Gastroesophageal sphincter (tissue), 4 donors: ENCODE data around the gene PTGES2. TPM values are rescaled to one million over a fixed set of nuclear protein-coding genes. Genes with fewer than 3 reads are reported as not detected.
"Not testable (repeated sequence)": the region's sequence is repeated elsewhere in the genome, so short reads cannot be mapped to it uniquely, and the experiment has no call there.

Experiments
- ATAC-seq: fragments of 150-250 bp; one replicate; pipeline ENCODE4 v1.9.1; 2016; ENCODE audit warnings: mild to moderate bottlenecking, moderate library complexity
- H3K27ac ChIP-seq, 4 donors: fragments of 200-600 bp; sonication (generic) in 3 of 4; 1 replicate in 3 of 4; 2 replicates in 1 of 4; pipeline ENCODE4 v1.5.1; 2016 to 2019
- H3K27me3 ChIP-seq: fragments of 200-600 bp; sonication (generic); one replicate; pipeline ENCODE4 v1.5.1; 2019
- H3K36me3 ChIP-seq, 2 donors: fragments of 200-600 bp; sonication (generic); one replicate each; pipeline ENCODE4 v1.5.1; 2019; ENCODE audit warnings: control low read depth in 1 of 2
- H3K4me1 ChIP-seq, 3 donors: fragments of 200-600 bp; sonication (generic); 1 replicate in 2 of 3; 2 replicates in 1 of 3; pipeline ENCODE4 v1.5.1; 2016 to 2019; ENCODE audit warnings: control low read depth in 2 of 3
- H3K4me3 ChIP-seq, 2 donors: fragments of 200-600 bp; sonication (generic); one replicate each; pipeline ENCODE4 v1.5.1; 2019; ENCODE audit warnings: mild to moderate bottlenecking in 1 of 2, moderate library complexity in 1 of 2
- H3K9me3 ChIP-seq, 3 donors: fragments of 200-600 bp; sonication (generic); one replicate each; pipeline ENCODE4 v1.5.1; 2017 to 2019; ENCODE audit warnings: control low read depth in 2 of 3
- EP300 ChIP-seq: sonication (generic); formaldehyde crosslinking; IDR thresholded peaks from one replicate; pipeline ENCODE4 v1.6.1; 2017; ENCODE audit warnings: antibody characterized with exemption, mild to moderate bottlenecking
- POLR2A ChIP-seq, 2 donors: fragments of 450-650 bp; IDR thresholded peaks; one replicate each; pipeline ENCODE4 v1.6.1; 2017; ENCODE audit warnings: antibody characterized with exemption in 2 of 2, mild to moderate bottlenecking in 2 of 2, moderate library complexity in 1 of 2
- POLR2AphosphoS5 ChIP-seq: sonication (generic); formaldehyde crosslinking; IDR thresholded peaks from one replicate; pipeline ENCODE4 v1.6.1; 2017; ENCODE audit warnings: antibody characterized with exemption
- WGBS, 2 donors: methylation state at CpG; one replicate each; pipeline ENCODE4 v1.1.5; 2018; ENCODE audit warnings: low coverage in 1 of 2; 5-methylcytosine and 5-hydroxymethylcytosine counted together
- total RNA-seq, 4 donors: library from RNA; depleted of rRNA; stranded (reverse); fragments of >200 nt; gene quantifications; one replicate each; pipeline ENCODE4 v1.1.0, GENCODE V29; 2016
- TF ChIP-seq, protein P1 (sequence below), 4 experiments: fragments of 200-600 bp in 2 of 4; fragments of 450-650 bp in 2 of 4; sonication (generic) in 1 of 4; IDR thresholded peaks; one replicate each; pipeline ENCODE4 v1.5.1; 2017 to 2019; ENCODE audit warnings: antibody characterized with exemption in 4 of 4, mild to moderate bottlenecking in 2 of 4, moderate library complexity in 2 of 4

The PTGES2 gene
- total RNA-seq, 4 donors from 2014 or later, result 46.1 to 85.8 (median 57.5) TPM

DNA sequence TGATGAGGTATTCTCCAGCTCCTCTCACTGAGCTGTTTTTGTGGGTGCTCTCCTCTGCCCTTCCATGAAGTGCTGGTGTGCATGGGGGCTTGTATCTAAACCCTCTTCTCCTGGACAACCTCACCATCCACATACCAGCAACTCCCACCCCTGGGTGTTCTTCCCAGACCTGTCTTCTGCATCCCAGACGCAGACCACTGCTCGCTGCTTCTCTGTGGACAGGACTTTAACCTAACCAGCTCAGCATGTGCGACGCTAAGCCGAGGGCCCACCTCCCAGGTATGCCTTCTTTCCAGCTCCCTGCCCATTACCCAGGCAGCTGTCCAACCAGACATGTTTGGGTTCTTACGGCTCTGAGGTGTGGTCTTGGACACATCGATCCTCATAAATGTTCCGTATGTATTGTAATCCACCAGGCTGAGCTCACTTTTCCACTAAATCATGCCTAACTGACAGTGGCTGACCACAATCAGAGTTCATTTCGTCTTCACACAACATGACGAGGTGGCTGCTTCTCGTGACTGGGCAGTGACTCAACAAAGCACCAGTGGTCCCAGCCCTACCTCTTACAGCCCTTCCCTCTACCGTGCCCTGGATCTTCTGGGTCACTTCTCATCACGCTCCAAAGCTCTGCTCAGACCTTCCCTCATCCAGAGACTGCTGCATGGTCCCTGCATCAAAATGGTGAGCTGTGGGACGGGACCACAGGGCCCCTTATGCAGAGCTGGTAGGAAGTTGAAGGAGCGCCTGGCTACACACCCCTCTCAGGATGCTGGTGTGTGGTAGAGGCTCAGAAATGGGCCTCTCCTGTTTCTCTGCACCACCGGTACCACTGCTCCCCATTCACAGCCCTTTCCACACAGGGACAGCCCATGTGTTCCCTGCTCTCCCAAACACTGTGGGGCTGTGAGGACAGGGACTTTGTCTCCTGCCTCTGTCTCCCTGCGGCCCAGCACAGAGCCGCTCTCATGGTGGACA is 9.6 kb upstream of the PTGES2 start:
- no peak overlapping the region for H3K27ac ChIP-seq
- H3K36me3 ChIP-seq, result no peaks in the 10 kb centered on the region
- H3K27me3 ChIP-seq, result peaks cover 5% of the 10 kb centered on the region
- no peak for ATAC-seq
- TF ChIP-seq POLR2AphosphoS5 (no peak), POLR2A (IDR thresholded peaks at IDR 0.05) (no peak)
- 73 to 86% methylated on average over 2 to 14 of the region's 18 CpGs for WGBS, 2 donors
- no peaks in the 10 kb centered on the region for H3K4me1 ChIP-seq
- no peak overlapping the region for H3K4me3 ChIP-seq
- H3K9me3 ChIP-seq, result peaks cover 0 to 6% (median 0%) of the 10 kb centered on the region in 3 donors

GRCh38 chr9:128135561-128135960 is 8.0 kb upstream of the PTGES2 start:
- ATAC-seq, H3K4me1 ChIP-seq, H3K4me3 ChIP-seq, H3K27ac ChIP-seq, H3K36me3 ChIP-seq, H3K9me3 ChIP-seq: not testable (repeated sequence)
- WGBS, 2 donors, result 68% methylated on average over 4 of the region's 8 CpGs; no CpG with 5 or more reads in 1 of the 2 donors
- H3K27me3 ChIP-seq, result peaks cover 18% of the 10 kb centered on the region

- not testable (repeated sequence) for H3K4me3 ChIP-seq, H3K9me3 ChIP-seq, ATAC-seq, H3K36me3 ChIP-seq, H3K27ac ChIP-seq
- peaks cover 0 to 13% (median 9%) of the 10 kb centered on the region in 3 donors for H3K4me1 ChIP-seq
- H3K27me3 ChIP-seq, result peaks cover 18% of the 10 kb centered on the region
- no CpG with 5 or more reads among the region's 8 CpGs for WGBS, 2 donors
Measured at GRCh38 chr9:128132139-128132538, 4.6 kb upstream of the PTGES2 start.

DNA sequence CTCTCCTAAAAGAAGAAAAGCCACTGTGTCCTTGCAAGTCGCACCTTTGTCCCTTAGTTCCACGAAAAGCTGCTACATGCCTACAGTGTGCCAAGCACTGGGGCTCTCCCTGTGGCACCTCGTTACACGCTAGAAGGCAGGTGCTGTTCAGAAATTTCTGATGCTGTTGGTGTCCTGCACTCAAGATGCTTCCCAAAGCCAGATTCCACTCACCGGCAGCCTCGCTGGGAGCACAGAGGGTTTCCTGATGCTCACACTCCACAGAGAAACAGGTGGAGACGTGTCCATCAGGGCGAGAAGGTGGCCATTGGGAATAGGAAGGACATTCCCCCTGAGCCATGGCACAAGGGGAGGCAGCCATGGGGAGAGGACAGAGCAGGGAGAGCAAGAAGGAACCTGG is 3.8 kb upstream of the PTGES2 start:
- WGBS, 2 donors, result no CpG with 5 or more reads among the region's 8 CpGs
- Histone ChIP-seq H3K27me3 (peaks cover 18% of the 10 kb centered on the region), H3K4me1 (peaks cover 0 to 21% (median 14%) of the 10 kb centered on the region in 3 donors)
- not testable (repeated sequence) for H3K27ac ChIP-seq, ATAC-seq, H3K9me3 ChIP-seq, H3K4me3 ChIP-seq, H3K36me3 ChIP-seq

- Histone ChIP-seq H3K27me3 (peaks cover 18% of the 10 kb centered on the region), H3K4me1 (peaks cover 0 to 28% (median 21%) of the 10 kb centered on the region in 3 donors)
- not testable (repeated sequence) for H3K36me3 ChIP-seq, H3K9me3 ChIP-seq, H3K4me3 ChIP-seq, ATAC-seq, H3K27ac ChIP-seq
- WGBS, 2 donors, result 58 to 64% methylated on average over 2 to 6 of the region's 7 CpGs
Measured at GRCh38 chr9:128130651-128131050, 3.1 kb upstream of the PTGES2 start.

- Histone ChIP-seq H3K4me1 (peaks cover 0 to 34% (median 26%) of the 10 kb centered on the region in 3 donors), H3K27me3 (peaks cover 18% of the 10 kb centered on the region)
- TF ChIP-seq, protein P1, sequence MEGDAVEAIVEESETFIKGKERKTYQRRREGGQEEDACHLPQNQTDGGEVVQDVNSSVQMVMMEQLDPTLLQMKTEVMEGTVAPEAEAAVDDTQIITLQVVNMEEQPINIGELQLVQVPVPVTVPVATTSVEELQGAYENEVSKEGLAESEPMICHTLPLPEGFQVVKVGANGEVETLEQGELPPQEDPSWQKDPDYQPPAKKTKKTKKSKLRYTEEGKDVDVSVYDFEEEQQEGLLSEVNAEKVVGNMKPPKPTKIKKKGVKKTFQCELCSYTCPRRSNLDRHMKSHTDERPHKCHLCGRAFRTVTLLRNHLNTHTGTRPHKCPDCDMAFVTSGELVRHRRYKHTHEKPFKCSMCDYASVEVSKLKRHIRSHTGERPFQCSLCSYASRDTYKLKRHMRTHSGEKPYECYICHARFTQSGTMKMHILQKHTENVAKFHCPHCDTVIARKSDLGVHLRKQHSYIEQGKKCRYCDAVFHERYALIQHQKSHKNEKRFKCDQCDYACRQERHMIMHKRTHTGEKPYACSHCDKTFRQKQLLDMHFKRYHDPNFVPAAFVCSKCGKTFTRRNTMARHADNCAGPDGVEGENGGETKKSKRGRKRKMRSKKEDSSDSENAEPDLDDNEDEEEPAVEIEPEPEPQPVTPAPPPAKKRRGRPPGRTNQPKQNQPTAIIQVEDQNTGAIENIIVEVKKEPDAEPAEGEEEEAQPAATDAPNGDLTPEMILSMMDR (IDR thresholded peaks at IDR 0.05), result peak in 2 of 4 experiments; percentile 27 to 57
- H3K4me3 ChIP-seq, H3K27ac ChIP-seq, H3K9me3 ChIP-seq, ATAC-seq, H3K36me3 ChIP-seq: not testable (repeated sequence)
- 44 to 46% methylated on average over 5 to 7 of the region's 12 CpGs for WGBS, 2 donors
Measured at GRCh38 chr9:128129976-128130590, 2.6 kb upstream of the PTGES2 start.

DNA sequence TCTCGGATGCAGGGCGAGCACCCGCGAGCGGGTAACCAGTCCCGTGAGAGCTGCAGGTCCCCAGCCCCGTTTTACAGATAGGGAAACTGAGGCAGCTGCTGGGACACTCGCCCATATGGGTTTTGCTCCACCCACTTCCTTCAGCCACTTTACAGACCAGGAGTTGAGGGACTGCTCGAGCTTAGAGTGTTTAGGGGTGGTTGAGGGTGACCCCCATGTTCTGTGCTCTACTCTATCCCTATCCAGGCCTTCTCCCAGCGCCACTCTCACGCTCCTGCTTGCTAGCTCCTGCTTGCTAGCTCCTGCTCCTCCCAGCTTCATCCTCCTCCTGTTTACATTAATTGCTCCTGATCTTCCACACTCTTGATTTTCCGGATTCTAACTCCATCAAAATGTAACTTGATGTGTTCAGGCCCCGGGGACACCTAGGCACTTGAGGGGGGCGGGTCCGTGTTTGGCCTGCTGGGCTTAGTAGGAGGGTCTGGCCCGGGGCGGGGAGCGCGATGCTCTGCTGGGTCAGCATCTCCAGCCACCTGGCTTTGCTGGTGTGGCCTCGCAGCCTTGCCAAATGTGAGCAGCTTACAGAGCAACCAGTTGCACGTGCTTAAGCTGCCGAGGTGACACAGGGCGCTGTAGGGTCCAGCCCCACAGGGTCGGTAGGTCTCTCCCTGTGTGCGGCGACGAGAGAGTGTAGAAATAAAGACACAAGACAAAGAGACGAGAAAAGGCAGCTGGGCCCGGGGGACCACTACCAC is 1.5 kb upstream of the PTGES2 start:
- 20 to 35% methylated on average over 2 to 4 of the region's 29 CpGs for WGBS, 2 donors
- H3K36me3 ChIP-seq, result peaks cover 0 to 14% of the 10 kb centered on the region in 2 donors
- H3K4me1 ChIP-seq, result peaks cover 0 to 41% (median 26%) of the 10 kb centered on the region in 3 donors
- peak overlapping the region; percentile 77 to 95 for H3K4me3 ChIP-seq
- H3K9me3 ChIP-seq, result peaks cover 0 to 5% (median 0%) of the 10 kb centered on the region in 3 donors
- peaks cover 18% of the 10 kb centered on the region for H3K27me3 ChIP-seq
- no peak for ATAC-seq
- H3K27ac ChIP-seq, result peak overlapping the region; percentile 74 to 96 (median 93)
- TF ChIP-seq POLR2A (IDR thresholded peaks at IDR 0.05) (no peak), EP300 (no peak), POLR2AphosphoS5 (no peak)
- TF ChIP-seq, protein P1 (IDR thresholded peaks at IDR 0.05), result no peak
